Measurements from ENCODE around the gene NELFCD.
"Not testable (repeated sequence)": the region's sequence is repeated elsewhere in the genome, so short reads cannot be mapped to it uniquely, and the experiment has no call there.

- not testable (repeated sequence) for TF ChIP-seq EP300 (conservative IDR thresholded peaks at IDR 0.05; ENCODE audit: poor library complexity, severe bottlenecking); EZH2 (IDR thresholded peaks at IDR 0.05; ENCODE audit: borderline replicate concordance, insufficient read depth, low read length, poor library complexity, severe bottlenecking); CTCF (IDR thresholded peaks at IDR 0.05; ENCODE audit: poor library complexity, severe bottlenecking); REST (IDR thresholded peaks at IDR 0.05; ENCODE audit: borderline replicate concordance)
Measured at GRCh38 chr20:58983115-58983468, 2.0 kb downstream of the NELFCD start.
